KOPT-K1 (cell line): ENCODE measurements around the gene DENND11.

Experiments used
- H3K27ac ChIP-seq: fragments of 200-600 bp; sonication (generic); 2 replicates; pipeline ENCODE4 v1.5.1; 2016; ENCODE audit warnings: antibody characterized with exemption, mild to moderate bottlenecking, low read depth, low read length; ENCODE audit not compliant: poor library complexity, severe bottlenecking
- H3K36me3 ChIP-seq: fragments of 200-600 bp; sonication (generic); 2 replicates; pipeline ENCODE4 v1.5.1; 2017; ENCODE audit warnings: antibody characterized with exemption, mild to moderate bottlenecking, low read length, moderate library complexity; ENCODE audit not compliant: insufficient read depth
- H3K9me3 ChIP-seq: fragments of 200-600 bp; sonication (generic); 2 replicates; pipeline ENCODE4 v1.5.1; 2017; ENCODE audit warnings: antibody characterized with exemption, low read length, mild to moderate bottlenecking; ENCODE audit not compliant: insufficient read depth, poor library complexity, severe bottlenecking

The DENND11 gene, protein sequence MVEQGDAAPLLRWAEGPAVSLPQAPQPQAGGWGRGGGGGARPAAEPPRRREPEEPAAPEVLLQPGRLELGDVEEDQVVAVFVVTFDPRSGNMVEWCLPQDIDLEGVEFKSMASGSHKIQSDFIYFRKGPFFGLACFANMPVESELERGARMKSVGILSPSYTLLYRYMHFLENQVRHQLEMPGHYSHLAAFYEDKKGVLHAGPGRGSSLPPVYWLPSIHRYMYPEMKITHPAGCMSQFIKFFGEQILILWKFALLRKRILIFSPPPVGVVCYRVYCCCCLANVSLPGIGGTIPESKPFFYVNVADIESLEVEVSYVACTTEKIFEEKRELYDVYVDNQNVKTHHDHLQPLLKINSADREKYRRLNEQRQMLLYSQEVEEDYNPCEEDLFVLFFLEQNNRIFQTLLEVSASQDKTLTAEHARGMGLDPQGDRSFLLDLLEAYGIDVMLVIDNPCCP

DNA sequence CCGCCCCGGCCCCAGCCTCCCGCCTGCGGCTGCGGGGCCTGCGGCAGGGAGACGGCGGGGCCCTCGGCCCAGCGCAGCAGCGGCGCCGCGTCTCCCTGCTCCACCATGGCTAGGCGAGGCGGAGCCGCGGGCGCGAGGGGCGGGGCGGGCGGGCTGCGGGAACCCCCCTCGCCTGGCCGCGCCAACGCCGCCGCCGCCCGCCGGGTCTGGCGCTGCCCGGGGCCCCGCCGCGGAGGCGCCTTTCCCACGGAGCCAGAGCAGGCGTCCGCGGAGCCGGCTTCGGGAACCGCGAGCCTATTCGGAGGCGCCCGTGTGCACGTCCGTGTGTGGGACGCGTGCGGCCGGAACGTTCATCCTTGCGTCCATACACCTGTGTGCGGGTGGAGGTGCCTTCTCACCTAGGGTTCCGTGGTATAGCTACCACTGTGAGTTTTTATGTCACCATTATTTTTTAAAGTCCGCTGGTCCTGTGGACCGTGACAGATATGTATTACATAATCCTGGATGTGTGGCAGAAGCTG lies at the start of gene DENND11:
Gene DENND11 (minus strand): TSS at position 120 of the 521 bp plus-strand sequence. CDS start 13 bp downstream, at position 107.
- no peaks in the 10 kb centered on the region for H3K36me3 ChIP-seq
- H3K9me3 ChIP-seq: no peaks in the 10 kb centered on the region
- H3K27ac ChIP-seq: peak within 1 kb of the TSS; percentile 36

GRCh38 chr7:141748396-141748795 lies 46.4 kb upstream of the DENND11 start:
- H3K9me3 ChIP-seq: peaks cover 49% of the 10 kb centered on the region
- H3K36me3 ChIP-seq: peaks cover 100% of the 10 kb centered on the region
- H3K27ac ChIP-seq: no peak overlapping the region

DNA sequence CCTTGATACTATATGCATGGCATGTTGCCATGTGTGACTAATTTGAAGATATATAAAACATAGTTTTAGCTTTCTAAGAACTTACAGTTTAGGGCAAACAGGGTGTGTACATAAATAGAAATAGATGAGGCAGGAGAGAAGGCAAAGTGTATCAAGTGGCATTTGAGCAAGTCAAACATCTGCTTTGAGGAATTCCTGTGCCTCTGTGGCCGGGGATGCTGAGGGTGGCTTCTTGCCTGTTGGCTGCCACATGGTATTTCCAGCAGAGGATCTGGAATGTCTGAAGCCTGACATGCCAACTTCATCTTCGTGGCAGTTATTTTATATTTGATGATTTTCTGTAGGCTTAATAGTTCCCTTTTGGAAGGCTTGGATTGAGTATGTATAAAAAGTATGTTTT lies 42.2 kb upstream of the DENND11 start:
- no peak overlapping the region for H3K27ac ChIP-seq
- peaks cover 7% of the 10 kb centered on the region for H3K9me3 ChIP-seq
- H3K36me3 ChIP-seq: peaks cover 100% of the 10 kb centered on the region

- Histone ChIP-seq H3K9me3 (no peaks in the 10 kb centered on the region), H3K36me3 (peaks cover 81% of the 10 kb centered on the region), H3K27ac (no peak overlapping the region)
Observed at GRCh38 chr7:141742229-141742628, 40.3 kb upstream of the DENND11 start.

DNA sequence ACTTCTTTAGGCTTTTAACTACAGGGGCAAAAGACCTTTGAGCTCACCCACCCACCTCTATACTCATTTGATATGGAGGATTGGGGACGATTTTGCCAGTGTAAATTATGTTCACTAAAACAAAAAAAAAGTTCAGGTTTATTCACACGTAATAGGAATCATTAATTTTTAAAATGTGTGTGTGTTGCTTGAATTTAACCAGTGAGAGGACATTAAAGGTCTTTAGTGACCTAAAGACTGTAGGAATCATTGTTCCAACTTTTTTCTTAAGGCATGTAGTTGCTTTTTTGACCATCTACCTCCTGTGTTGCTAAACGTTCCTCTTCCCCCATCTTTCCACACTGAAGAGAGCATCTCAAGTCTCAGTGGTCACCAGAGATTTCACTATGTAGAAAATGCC lies 37.3 kb upstream of the DENND11 start:
- H3K27ac ChIP-seq: peak overlapping the region; percentile 72
- peaks cover 51% of the 10 kb centered on the region for H3K36me3 ChIP-seq

DNA sequence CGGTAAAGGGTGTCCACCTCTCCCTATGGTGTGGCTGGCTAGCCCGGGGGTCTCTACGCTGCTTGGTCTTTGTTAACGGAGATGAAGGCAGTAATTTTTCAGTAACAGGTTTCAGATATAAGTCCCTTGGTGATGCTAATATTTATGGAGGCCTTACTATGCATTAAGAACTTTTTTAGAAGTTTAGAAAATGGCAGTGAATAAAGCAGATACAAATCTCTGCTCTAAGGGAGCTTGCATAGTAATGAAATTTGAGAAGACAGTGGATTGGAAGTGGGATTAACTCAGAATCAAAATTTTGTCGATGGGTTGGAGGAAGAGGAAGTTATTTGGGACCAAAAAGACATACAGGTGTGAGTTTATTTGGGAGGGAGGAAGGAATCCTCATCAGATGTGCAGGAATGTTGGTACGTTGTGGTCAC lies 36.6 kb upstream of the DENND11 start:
- Histone ChIP-seq H3K36me3 (peaks cover 45% of the 10 kb centered on the region), H3K9me3 (no peaks in the 10 kb centered on the region), H3K27ac (peak overlapping the region; percentile 72)

More for the DNA sequence above, 37.3 kb upstream of the DENND11 start:
- H3K9me3 ChIP-seq: no peaks in the 10 kb centered on the region

GRCh38 chr7:141737836-141738591 lies 36.0 kb upstream of the DENND11 start, which contains the start of gene SSBP1:
Gene SSBP1 (plus strand): TSS chr7:141738358. CDS start chr7:141739167, 809 bp downstream.
- peak within 1 kb of the TSS; percentile 72 for H3K27ac ChIP-seq
- peaks cover 39% of the 10 kb centered on the region for H3K36me3 ChIP-seq
- H3K9me3 ChIP-seq: no peaks in the 10 kb centered on the region

DNA sequence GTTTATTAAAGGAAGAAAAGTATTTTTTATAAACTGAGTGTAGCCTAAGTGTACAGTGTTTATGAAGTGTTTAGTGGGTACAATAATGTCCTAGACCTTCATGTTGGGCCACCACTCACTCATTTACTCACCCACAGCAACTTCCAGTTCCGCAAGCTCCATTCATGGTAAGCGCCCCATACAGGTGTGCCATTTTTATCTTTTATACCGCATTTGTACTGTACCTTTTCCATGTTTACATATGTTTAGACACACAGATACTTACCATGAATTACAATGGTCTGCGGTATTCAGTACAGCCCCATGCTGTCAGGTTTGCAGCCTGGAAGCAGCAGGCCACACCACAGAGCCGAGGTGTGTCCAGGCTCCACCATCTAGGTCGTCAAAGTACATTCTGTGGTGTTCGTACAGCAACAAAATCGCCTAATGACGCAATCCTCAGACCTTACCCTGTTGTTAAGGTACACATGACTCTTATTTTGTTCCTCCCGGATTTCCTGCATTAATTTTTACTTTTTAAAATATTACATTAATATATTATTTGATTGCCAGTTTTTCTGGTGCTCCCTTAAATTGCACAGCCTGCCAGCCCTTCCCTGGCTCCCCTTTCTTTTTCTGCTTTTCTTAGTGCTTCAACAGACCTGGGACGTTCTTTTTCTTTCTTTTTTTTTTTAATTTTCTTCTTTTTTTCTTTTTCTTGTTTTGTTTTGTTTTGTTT lies 35.3 kb upstream of the DENND11 start:
- Histone ChIP-seq H3K27ac (peak overlapping the region; percentile 72), H3K9me3 (no peaks in the 10 kb centered on the region), H3K36me3 (peaks cover 31% of the 10 kb centered on the region)

DNA sequence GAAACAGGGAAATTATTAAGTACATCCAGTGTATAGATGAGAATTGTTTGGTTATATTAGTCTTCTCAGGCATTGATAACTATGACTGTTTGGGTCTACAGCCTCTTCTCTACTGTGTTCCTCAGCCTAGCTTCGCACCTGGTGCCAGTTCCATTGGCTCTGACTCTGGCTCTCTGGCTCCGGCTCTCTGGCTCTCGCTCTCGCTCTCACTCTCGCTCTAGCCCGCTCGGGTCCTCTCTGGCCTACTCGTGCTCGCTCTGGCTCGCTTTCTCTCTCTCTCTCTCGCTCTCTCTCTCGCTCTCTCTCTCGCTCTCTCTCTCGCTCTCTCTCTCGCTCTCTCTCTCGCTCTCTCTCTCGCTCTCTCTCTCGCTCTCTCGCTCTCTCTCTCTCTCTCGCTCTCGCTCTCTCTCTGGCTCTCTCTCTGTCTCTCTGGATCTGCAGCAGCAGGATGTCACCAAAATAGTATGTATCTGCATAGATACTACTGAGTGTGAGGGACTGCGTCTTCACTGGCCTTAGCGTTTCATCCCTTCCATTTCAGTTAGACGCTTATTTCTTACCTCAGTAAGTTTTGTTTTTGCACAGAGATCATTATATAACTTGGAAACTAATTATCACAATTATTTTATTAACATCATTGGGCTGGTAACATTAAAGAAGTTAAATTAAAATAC lies 29.6 kb upstream of the DENND11 start:
- no peaks in the 10 kb centered on the region for H3K9me3 ChIP-seq
- H3K27ac ChIP-seq: no peak overlapping the region

GRCh38 chr7:141729020-141729419 lies 27.1 kb upstream of the DENND11 start:
- Histone ChIP-seq H3K36me3 (no peaks in the 10 kb centered on the region), H3K9me3 (no peaks in the 10 kb centered on the region), H3K27ac (no peak overlapping the region)

More for the DNA sequence above, 29.6 kb upstream of the DENND11 start:
- no peaks in the 10 kb centered on the region for H3K36me3 ChIP-seq

DNA sequence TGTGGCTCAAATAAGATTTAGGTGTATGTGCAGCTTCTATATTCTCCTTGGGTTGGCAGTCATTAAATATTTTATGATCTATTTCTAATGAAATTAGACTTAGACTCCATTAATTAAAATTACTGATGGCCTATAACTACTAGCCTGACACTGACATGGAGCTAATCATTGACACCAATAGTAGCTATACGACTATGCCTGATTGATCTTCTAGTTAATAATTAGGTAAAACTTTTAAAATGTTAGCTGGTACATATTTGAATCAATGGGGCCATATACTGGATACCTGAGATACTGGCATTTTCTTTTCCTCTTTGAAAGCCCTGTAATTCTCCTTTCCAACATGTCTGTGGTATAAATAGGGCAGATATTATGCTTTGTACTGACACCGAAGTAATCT lies 20.6 kb upstream of the DENND11 start:
- Histone ChIP-seq H3K9me3 (no peaks in the 10 kb centered on the region), H3K36me3 (no peaks in the 10 kb centered on the region), H3K27ac (no peak overlapping the region)

GRCh38 chr7:141717450-141717849 lies 15.5 kb upstream of the DENND11 start:
- Histone ChIP-seq H3K36me3 (no peaks in the 10 kb centered on the region), H3K27ac (no peak overlapping the region), H3K9me3 (no peaks in the 10 kb centered on the region)

GRCh38 chr7:141715794-141716689 lies 14.1 kb upstream of the DENND11 start:
- no peaks in the 10 kb centered on the region for H3K9me3 ChIP-seq
- H3K36me3 ChIP-seq: no peaks in the 10 kb centered on the region
- H3K27ac ChIP-seq: no peak overlapping the region
